HG03442 (cell line): Measurements from ENCODE around the gene MRPL54.

ENCODE experiments used
- ATAC-seq: cut with Tn5 transposase; IDR thresholded peaks from one replicate; pipeline ENCODE4 v1.9.1; 2021; ENCODE audit warnings: mild to moderate bottlenecking, moderate library complexity; ENCODE audit not compliant: unreplicated experiment

MRPL54 gene

DNA sequence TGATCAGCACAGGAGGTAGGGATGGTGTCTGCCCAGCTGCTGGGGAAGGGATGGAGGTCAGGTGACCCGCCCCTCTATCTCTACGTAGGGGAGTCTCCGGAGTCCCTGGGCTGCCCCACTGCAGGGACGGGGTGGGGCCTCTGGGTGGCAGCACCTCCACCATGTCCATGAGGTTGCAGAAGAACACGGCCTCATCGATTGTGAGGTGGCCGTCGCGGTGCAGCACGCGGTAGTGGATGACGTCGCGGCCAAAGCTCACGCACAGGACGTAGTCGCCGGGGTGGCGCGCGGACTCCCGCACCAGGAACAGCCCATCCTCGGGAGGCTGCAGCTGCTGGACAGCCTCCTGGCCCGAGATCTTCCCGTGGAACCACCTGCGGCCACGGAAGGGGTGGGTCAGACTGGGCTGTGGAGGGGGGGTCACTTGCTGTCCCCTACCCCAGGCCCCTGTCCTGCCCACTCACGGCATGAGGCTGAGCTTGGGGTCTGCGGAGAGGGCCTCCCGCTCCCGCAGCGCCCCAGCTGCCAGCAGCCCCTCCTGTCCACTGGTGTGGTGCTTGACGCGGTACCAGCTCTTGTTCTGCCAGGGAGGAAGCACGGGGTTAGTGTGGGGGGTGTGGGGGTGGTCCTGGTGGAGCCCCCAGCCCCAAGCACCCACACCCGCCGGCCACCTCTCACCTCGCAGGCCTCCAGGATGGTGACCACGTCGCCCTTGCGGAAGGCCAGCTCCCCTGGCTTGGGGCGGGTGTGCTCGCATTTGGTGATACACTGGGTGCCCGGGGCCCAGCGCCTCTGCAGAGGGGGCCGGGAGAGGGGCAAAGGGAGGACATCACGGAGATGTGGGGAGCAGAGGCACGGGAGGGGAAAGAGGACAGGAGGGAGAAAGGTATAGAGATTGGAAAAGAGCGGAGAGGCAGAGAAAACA, 21.4 kb downstream of the MRPL54 start:
- ATAC-seq, result no peak

DNA sequence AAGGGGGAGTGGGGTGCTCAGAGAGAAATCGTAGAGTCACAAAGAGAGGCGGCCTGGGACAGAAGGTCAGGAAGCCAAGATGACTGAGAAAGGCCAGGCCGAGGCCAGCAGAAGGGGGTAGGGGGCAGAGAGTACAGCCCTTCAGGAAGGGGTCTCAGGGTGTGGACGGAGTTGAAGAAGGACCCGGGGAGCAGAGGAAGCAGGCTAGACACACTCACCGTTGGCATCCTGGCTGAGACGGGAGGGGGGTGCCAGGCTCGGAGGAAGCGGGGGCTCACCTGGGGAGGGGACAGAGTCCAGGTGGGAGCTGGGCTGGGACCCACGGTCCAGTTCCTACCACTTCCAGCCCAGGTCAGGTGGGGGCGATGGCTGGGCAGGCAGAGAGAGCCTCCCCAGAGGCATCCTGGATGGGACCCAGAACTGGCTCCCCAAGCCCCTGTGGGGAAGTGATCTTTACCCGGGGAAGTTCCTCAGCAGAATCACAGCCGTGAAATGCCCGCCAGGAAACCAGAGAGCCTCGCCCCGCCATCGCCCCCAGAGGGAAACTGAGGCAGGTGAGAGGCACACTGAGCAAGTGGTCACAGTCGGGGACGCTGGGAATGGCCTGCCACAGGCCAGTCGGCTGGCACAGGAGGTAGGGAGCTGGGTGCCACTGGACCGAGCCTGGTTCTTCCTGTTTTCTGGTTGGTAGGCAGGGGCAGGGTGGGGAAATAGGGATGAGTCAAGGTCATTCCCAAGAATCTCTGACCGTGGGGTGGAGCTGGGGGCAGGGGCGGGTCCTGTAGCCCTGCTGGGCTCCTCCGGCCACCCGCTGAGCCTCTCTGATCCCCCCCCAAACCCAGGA, 22.3 kb downstream of the MRPL54 start:
- no peak for ATAC-seq

- no peak for ATAC-seq
Measured at GRCh38 chr19:3785451-3785937, 23.0 kb downstream of the MRPL54 start.

DNA sequence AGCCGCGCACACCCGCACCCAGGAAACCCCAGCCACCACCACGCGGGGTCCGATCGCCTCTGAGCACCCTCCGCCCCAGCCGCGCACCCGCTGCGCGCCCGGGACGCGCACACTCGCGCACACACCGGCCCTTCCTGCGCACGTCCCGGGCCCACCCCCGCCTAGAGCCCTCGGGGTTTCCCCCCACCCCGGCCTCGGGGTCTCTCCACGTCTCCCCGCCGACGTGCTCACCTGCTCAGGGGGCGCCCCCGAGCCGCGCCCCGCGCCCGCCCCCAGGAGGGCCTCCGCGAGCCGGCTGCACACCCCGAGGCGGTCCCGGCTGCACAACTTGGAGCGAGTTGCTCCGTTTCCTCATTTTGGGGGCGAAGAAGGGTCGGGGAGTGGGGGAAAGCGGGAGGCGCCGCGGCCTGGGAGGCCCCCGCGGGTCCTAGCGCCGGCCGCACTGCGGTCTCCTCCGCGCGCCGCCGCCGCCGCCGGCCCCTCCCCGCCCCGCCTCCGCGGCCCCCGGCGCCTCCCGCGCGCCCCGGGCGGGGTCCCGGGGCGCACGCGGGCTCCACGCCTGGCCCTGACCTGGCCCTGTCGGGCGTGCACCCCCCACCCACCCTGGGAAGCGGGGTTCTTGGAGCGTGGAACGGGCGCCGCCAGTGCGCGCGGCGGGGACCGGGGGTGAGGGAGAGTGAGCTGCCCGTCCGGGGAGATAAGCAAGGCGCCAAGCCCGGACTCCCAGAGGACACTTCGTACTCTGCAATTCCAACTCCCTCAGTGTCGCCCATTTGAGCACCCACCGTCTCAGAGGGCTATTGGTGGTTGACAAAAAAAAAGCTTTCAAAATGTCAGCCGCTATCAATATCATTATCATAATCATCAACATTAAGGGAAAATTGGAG, 23.7 kb downstream of the MRPL54 start, which contains the start of gene MATK:
TSS of gene MATK (minus strand) at position 444 of the 887 bp plus-strand sequence. CDS start 1,246 bp downstream, outside the sequence.
- no peak for ATAC-seq

DNA sequence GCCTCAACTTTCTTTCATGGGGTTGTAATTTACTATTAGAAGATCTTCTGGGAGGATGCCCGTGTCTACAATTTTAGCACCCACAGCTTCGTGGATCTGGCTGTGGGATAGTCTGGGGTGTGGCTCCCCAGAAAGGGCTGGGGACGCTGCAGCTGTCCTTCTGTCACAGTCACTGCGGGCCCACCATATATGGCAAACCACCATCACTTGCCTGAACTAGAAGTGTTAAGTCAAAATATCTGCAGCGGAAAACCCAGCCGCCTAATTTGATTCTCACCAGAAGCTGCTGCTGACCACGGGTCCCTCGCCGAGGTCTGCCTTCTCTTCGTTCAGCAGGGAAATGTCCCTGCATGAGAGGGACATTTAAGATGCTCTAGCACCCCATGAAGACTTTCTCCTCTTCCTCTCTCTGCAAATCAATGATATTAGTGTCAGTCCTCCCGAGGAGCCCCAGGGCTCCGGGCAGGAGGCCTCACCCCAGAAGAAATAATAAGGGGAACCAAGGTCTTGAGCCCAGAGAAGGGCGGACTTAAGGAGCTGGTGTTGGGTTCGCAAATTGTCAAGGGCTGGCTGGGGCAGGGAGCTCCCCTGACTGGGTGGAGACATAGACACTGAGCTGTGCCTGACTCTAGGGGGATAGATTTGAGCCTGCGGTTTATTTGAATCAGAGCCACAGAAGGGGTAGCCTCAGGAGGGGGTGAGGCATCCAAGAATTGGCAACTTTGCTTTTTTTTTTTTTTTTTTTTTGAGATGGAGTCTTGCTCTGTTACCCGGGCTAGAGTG, 26.7 kb downstream of the MRPL54 start:
- ATAC-seq, result no peak

DNA sequence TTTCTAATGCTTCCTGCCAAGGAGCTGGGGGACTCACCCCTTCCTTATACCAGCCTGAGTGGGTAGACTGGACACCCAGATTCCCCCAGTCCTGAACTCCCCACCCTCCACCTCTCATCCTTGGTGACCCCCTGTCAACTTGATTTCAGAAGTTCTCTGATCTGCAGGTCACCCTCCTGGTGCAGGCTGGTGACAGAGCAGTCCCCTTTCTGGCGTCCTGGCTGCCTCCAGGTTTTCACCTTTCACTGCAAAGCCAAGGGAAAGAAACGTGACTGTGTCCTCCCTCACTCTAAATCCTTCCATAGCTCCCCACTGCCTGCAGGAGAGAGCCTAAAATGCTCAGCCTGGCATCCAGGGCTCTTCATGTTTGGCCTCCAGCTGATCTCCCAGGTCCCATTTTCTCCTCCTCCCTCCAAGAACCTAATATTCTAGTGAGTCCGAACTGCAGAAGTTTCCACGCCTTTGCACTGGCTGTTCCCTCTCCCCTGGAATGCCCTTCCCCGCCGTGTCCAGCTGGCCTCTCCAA, 27.8 kb downstream of the MRPL54 start:
- ATAC-seq, result no peak

DNA sequence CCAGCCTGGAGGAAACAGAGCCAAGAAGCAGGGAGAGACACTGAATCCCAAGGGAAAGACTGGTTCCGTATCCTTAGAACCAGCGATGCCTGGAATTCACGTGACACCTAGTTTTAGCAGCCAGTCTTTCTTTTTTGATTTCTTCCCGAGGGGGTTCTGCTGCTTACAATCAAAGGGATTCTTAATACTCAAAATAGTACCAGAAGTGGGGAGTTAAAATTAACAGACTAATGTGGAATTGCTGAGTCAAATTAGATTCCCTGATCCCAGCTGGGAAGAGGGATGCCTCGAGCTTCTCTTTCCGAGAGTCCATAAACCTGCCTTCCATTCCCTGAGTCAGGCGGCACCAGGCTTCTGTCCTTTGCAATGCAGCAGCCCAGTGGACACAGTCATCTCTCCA, 28.5 kb downstream of the MRPL54 start:
- ATAC-seq, result no peak

DNA sequence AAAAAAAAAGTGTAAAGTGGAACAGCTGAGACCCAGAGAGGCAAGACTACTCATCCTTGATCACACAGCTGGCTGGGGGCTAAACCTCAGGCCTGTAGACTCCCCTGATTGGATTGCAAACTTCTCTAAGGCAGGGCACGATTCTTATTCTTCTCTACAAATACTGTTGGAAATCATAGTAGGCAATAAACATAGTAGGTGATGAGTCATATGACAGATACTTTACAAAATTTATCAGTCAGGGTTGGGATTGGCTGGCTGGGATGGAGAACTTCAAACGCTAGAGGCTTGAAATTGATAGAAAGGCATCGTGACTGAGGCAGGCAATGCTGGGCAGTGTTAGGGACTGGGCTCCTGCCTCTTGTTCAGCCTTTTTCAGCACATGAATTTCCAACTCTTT, 29.6 kb downstream of the MRPL54 start:
- no peak for ATAC-seq

DNA sequence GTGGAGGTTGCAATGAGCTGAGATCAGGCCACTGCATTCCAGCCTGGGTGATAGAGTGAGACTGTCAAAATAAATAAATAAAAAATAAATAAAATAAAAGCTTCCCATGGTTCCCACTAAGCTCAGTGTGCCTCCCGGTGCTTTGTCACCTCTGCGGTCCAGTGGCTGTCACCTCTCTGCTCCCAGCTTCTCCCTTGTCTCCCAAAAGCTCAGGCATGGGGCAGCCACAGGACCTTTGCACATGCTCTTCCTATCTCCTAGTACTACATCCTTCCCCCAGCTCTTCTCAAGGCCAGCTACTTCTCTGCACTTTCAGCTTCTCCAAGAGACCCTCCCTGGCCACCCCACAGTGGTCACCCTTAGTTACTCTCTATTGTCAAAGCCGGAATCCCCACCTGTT, 31.3 kb downstream of the MRPL54 start:
- ATAC-seq, result no peak

DNA sequence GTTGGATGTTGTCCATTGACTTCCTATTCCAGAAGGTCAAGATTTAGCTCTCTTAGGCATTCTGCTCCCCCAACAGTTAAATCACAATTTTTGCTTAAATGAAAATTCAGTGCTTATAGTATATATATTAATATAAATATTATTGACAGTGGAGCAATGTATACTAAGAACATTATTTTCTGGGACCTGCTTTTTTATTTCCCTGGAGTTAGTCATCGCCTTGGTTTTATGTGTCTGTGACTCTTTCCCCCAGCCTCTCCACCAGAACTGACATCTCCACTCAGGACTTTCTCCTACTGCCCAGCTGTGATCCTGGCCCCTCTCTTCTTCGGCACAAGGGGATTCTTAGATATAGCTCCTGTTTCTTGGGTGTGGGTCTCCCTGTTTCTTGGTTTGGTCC, 33.9 kb downstream of the MRPL54 start:
- ATAC-seq, result no peak

DNA sequence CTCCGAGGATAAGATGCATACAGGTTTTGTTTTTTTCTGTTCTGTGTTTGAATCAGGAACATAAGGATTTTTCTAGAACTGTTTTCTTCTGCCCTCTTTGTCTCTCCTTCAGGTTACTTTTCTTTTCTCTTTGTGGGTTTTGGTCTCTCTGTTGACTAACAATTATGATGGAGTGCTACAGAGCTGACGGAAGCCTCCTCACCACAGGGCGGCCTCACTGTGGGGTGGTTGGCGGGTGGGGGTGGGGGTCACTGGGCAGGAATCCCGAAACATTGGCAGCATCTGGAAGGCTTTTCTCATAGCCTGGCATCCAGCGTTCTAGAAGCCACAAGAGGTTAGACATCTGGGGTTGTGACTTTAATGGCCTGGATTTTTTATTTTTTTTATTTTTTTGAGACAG, 35.7 kb downstream of the MRPL54 start:
- ATAC-seq, result no peak

DNA sequence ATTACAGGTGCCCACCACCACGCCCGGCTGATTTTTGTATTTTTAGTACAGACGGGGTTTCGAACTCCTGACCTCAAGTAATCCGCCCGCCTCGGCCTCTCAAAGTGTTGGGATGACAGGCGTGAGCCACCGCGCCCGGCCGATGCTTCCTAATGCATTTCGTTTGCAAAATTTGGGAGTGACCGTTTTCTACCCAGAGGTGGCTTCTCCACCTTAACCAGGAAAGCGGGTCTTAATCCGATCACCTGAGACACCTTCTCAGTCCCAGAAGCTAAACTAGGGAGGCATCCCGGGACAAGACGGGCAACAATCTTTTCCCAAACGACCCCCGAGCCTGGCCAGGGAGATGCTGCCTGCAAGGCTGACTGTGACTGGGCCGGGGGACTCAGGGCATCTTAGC, 38.5 kb downstream of the MRPL54 start:
- no peak for ATAC-seq

GRCh38 chr19:3801412-3802096, 39.1 kb downstream of the MRPL54 start:
- no peak for ATAC-seq

- ATAC-seq, result no peak
Measured at GRCh38 chr19:3803114-3803888, 40.8 kb downstream of the MRPL54 start.

GRCh38 chr19:3803986-3804385, 41.5 kb downstream of the MRPL54 start:
- no peak for ATAC-seq

DNA sequence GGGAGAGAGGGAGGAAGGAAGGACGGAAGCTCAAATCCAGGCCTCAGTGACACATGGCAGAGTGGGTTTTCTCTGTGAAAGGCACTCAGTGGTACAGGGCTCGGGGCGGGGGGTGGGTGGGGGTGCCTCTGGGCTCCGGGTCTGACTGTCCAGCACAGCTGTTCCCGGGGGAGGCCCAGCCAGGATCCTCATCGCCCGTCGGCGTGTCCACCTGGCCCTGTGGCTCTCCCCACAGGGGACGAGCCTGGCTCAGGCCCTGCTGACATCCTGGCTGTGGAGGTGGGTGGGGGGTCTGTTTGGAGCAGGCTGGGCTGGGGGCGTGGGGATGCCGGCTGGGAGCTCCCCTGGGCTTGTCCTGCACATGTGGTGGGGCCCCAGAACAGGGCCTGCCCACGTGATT, 41.9 kb downstream of the MRPL54 start:
- no peak for ATAC-seq

DNA sequence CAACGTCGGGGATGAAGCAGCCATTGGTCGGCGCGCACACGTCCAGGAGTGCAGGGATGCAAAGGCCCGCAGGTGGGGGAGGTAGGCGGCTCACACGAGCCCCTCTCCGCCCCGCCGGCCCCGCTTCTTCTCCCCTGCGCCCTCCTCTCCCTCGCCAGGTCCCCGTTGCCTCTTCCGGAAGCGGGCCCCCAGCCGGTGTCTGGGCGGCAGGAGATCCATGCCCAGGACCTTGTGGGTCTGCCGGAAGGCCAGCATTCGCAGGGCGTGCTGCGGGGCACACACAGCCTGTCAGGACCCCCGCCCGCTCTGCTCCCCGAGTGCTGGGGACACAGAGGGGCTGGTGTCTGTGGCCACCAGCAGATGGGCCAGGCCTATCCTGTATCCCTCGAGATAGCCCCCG, 43.4 kb downstream of the MRPL54 start:
- no peak for ATAC-seq

- no peak for ATAC-seq
Measured at GRCh38 chr19:3807131-3807480, 44.6 kb downstream of the MRPL54 start.
